Peyer's patch (tissue), 4 donors: ENCODE results near the gene MTCH2. TPM values are rescaled to one million over a fixed set of nuclear protein-coding genes. Genes with fewer than 3 reads are reported as not detected.

Source experiments
- DNase-seq, 3 donors: peaks; one replicate each; pipeline ENCODE4 v3.0.0-alpha.2; 2017 to 2019
- H3K27ac ChIP-seq, 4 donors: fragments of 200-600 bp; sonication (generic); one replicate each; pipeline ENCODE4 v1.5.1; 2016 to 2019
- H3K27me3 ChIP-seq, 2 donors: fragments of 200-600 bp; sonication (generic); one replicate each; pipeline ENCODE4 v1.5.1; 2019
- H3K36me3 ChIP-seq, 3 donors: fragments of 200-600 bp; sonication (generic); one replicate each; pipeline ENCODE4 v1.5.1; 2016 to 2019
- H3K4me1 ChIP-seq, 4 donors: fragments of 200-600 bp; sonication (generic); one replicate each; pipeline ENCODE4 v1.5.1; 2016 to 2019
- H3K4me3 ChIP-seq, 4 donors: fragments of 200-600 bp; sonication (generic); 1 replicate in 3 of 4; 2 replicates in 1 of 4; pipeline ENCODE4 v1.5.1; 2016 to 2019; ENCODE audit warnings: mild to moderate bottlenecking in 1 of 4
- H3K9me3 ChIP-seq, 4 donors: fragments of 200-600 bp; sonication (generic); one replicate each; pipeline ENCODE4 v1.5.1; 2016 to 2019; ENCODE audit warnings: mild to moderate bottlenecking in 1 of 4
- CTCF ChIP-seq, 6 experiments: fragments of 450-650 bp in 4 of 6; fragments of 200-600 bp in 2 of 6; sonication (generic) in 1 of 6; IDR thresholded peaks; one replicate each; pipeline ENCODE4 v1.5.1; 2017 to 2019; ENCODE audit warnings: antibody characterized with exemption in 6 of 6, mild to moderate bottlenecking in 3 of 6, moderate library complexity in 1 of 6
- POLR2A ChIP-seq, 2 donors: fragments of 450-650 bp; IDR thresholded peaks; one replicate each; pipeline ENCODE4 v1.5.1; 2017; ENCODE audit warnings: antibody characterized with exemption in 2 of 2, mild to moderate bottlenecking in 2 of 2, moderate library complexity in 2 of 2
- total RNA-seq, 4 donors: library from RNA; depleted of rRNA; stranded (reverse); fragments of >200 nt; gene quantifications; one replicate each; pipeline ENCODE4 v1.1.0, GENCODE V29; 2016

Gene MTCH2
- total RNA-seq, 4 donors from 2014 or later = 36.3 to 118 (median 75.8) TPM

- no peak for DNase-seq
- H3K9me3 ChIP-seq = no peaks in the 10 kb centered on the region
- no peak overlapping the region for H3K4me3 ChIP-seq
- H3K27ac ChIP-seq = no peak overlapping the region
- H3K36me3 ChIP-seq = no peaks in the 10 kb centered on the region
- no peaks in the 10 kb centered on the region for H3K27me3 ChIP-seq
- TF ChIP-seq POLR2A (IDR thresholded peaks at IDR 0.05) (no peak), CTCF (IDR thresholded peaks at IDR 0.05) (no peak)
- peaks cover 0 to 3% (median 0%) of the 10 kb centered on the region in 4 donors for H3K4me1 ChIP-seq
These were observed 43.8 kb upstream of the MTCH2 start for GRCh38 chr11:47686151-47686550.

GRCh38 chr11:47675851-47676250, 33.5 kb upstream of the MTCH2 start:
- TF ChIP-seq CTCF (IDR thresholded peaks at IDR 0.05) (no peak), POLR2A (IDR thresholded peaks at IDR 0.05) (no peak)
- Histone ChIP-seq H3K36me3 (no peaks in the 10 kb centered on the region), H3K4me3 (no peak overlapping the region), H3K4me1 (no peaks in the 10 kb centered on the region), H3K27ac (no peak overlapping the region), H3K9me3 (no peaks in the 10 kb centered on the region), H3K27me3 (no peaks in the 10 kb centered on the region)
- DNase-seq = no peak

- H3K4me1 ChIP-seq = no peaks in the 10 kb centered on the region
- no peak overlapping the region for H3K4me3 ChIP-seq
- TF ChIP-seq POLR2A (IDR thresholded peaks at IDR 0.05) (no peak), CTCF (IDR thresholded peaks at IDR 0.05) (no peak)
These were observed 29.9 kb upstream of the MTCH2 start for GRCh38 chr11:47672283-47672730.

GRCh38 chr11:47669856-47670255, 27.5 kb upstream of the MTCH2 start:
- Histone ChIP-seq H3K27me3 (no peaks in the 10 kb centered on the region), H3K27ac (no peak overlapping the region), H3K36me3 (no peaks in the 10 kb centered on the region), H3K4me1 (no peaks in the 10 kb centered on the region), H3K4me3 (no peak overlapping the region), H3K9me3 (no peaks in the 10 kb centered on the region)
- TF ChIP-seq POLR2A (IDR thresholded peaks at IDR 0.05) (no peak), CTCF (IDR thresholded peaks at IDR 0.05) (no peak)
- DNase-seq = no peak

More at GRCh38 chr11:47672283-47672730, 29.9 kb upstream of the MTCH2 start:
- Histone ChIP-seq H3K36me3 (no peaks in the 10 kb centered on the region), H3K9me3 (no peaks in the 10 kb centered on the region), H3K27ac (no peak overlapping the region), H3K27me3 (no peaks in the 10 kb centered on the region)
- no peak for DNase-seq

GRCh38 chr11:47668665-47669064, 26.3 kb upstream of the MTCH2 start:
- no peaks in the 10 kb centered on the region for H3K36me3 ChIP-seq
- DNase-seq = no peak
- H3K4me1 ChIP-seq = no peaks in the 10 kb centered on the region
- no peaks in the 10 kb centered on the region for H3K9me3 ChIP-seq
- H3K27ac ChIP-seq = no peak overlapping the region
- no peak for TF ChIP-seq CTCF (IDR thresholded peaks at IDR 0.05)
- no peak for TF ChIP-seq POLR2A (IDR thresholded peaks at IDR 0.05)
- no peak overlapping the region for H3K4me3 ChIP-seq
- no peaks in the 10 kb centered on the region for H3K27me3 ChIP-seq

- Histone ChIP-seq H3K4me1 (no peaks in the 10 kb centered on the region), H3K4me3 (no peak overlapping the region), H3K27ac (no peak overlapping the region), H3K27me3 (no peaks in the 10 kb centered on the region), H3K9me3 (no peaks in the 10 kb centered on the region), H3K36me3 (no peaks in the 10 kb centered on the region)
- DNase-seq = no peak
- TF ChIP-seq POLR2A (IDR thresholded peaks at IDR 0.05) = no peak
These were observed 25.2 kb upstream of the MTCH2 start for GRCh38 chr11:47667555-47667954.
